H1 (cell line): ENCODE measurements around the gene RMND5A. TPM values are rescaled to one million over a fixed set of nuclear protein-coding genes. Genes with fewer than 3 reads are reported as not detected.

ENCODE experiments used
- CTCF ChIA-PET: fragments of 300-600 bp; sonication (Branson Sonifier 250); formaldehyde crosslinking; loops from one replicate; lab custom pipeline; 2021; ENCODE audit not compliant: partially characterized antibody; lab: Charles Lee
- POLR2A ChIA-PET: fragments of 300-600 bp; sonication (Branson Sonifier 250); formaldehyde crosslinking; loops from one replicate; lab custom pipeline; 2021; ENCODE audit warnings: inconsistent platforms; ENCODE audit not compliant: partially characterized antibody; lab: Charles Lee
- DNase-seq, 2 experiments: peaks; one replicate each; pipeline versions ENCODE4 v3.0.0 to v3.0.0-alpha.2; 2010 to 2022; ENCODE audit warnings: low spot score in 2 of 2, low read depth in 1 of 2, mixed read lengths in 1 of 2
- FAIRE-seq: peaks from 2 replicates; lab custom pipeline; 2011; peaks lifted over from hg19 to GRCh38; lab: Jason Lieb, UNC
- H2AFZ ChIP-seq: 2 replicates; pipeline ENCODE4 v1.8.1; 2012; ENCODE audit warnings: low read length, inconsistent platforms
- H2AK5ac ChIP-seq: 2 replicates; pipeline ENCODE4 v1.6.1; 2013; ENCODE audit warnings: low read depth, low read length
- H2BK120ac ChIP-seq: replicated peaks from 2 replicates; pipeline ENCODE3; 2013; ENCODE audit warnings: low read depth, low read length, inconsistent platforms
- H2BK12ac ChIP-seq: 2 replicates; pipeline ENCODE4 v1.6.1; 2013; ENCODE audit warnings: low read depth, low read length
- H2BK15ac ChIP-seq: 2 replicates; pipeline ENCODE4 v1.6.1; 2013; ENCODE audit warnings: low read length
- H2BK20ac ChIP-seq: 2 replicates; pipeline ENCODE4 v1.6.1; 2013; ENCODE audit warnings: low read length
- H2BK5ac ChIP-seq: 2 replicates; pipeline ENCODE4 v1.6.1; 2013; ENCODE audit warnings: low read depth, low read length
- H3K14ac ChIP-seq: 2 replicates; pipeline ENCODE4 v1.6.1; 2013; ENCODE audit warnings: inconsistent platforms; ENCODE audit not compliant: insufficient read length
- H3K18ac ChIP-seq: 2 replicates; pipeline ENCODE4 v1.6.1; 2013; ENCODE audit warnings: low read length; ENCODE audit errors: extremely low read depth
- H3K23ac ChIP-seq: 2 replicates; pipeline ENCODE4 v1.6.1; 2013; ENCODE audit warnings: inconsistent platforms; ENCODE audit not compliant: insufficient read length
- H3K23me2 ChIP-seq: 2 replicates; pipeline ENCODE4 v1.6.1; 2013; ENCODE audit warnings: low read depth, low read length
- H3K27ac ChIP-seq: 2 replicates; pipeline ENCODE4 v1.6.1; 2011; ENCODE audit warnings: low read depth, low read length, inconsistent platforms
- H3K27me3 ChIP-seq, 4 experiments: replicated peaks in 1 of 4; 1 replicate in 1 of 4; 2 replicates in 3 of 4; pipeline versions ENCODE4 v1.6.1 to v1.8.1; 2011 to 2013; ENCODE audit warnings: low read length in 3 of 4, mild to moderate bottlenecking in 3 of 4, inconsistent platforms in 2 of 4, mixed read lengths in 2 of 4, moderate library complexity in 1 of 4; ENCODE audit not compliant: control insufficient read depth in 3 of 4, insufficient read depth in 3 of 4; ENCODE audit errors: extremely low read depth in 1 of 4
- H3K36me3 ChIP-seq, 4 experiments: 2 replicates each; pipeline versions ENCODE4 v1.6.1 to v1.8.1; 2011 to 2013; ENCODE audit warnings: mild to moderate bottlenecking in 4 of 4, low read length in 3 of 4, moderate library complexity in 2 of 4, control low read depth in 1 of 4, inconsistent platforms in 1 of 4; ENCODE audit not compliant: insufficient read depth in 4 of 4, control insufficient read depth in 2 of 4
- H3K4ac ChIP-seq: replicated peaks from 2 replicates; pipeline ENCODE3; 2013; ENCODE audit warnings: low read length, low read depth, mixed read lengths, inconsistent platforms; ENCODE audit not compliant: insufficient read length
- H3K4me1 ChIP-seq, 4 experiments: replicated peaks in 1 of 4; 1 replicate in 1 of 4; 2 replicates in 3 of 4; pipeline versions ENCODE4 v1.6.1 to v1.8.1; 2011 to 2013; ENCODE audit warnings: low read length in 3 of 4, inconsistent platforms in 2 of 4, mixed read lengths in 1 of 4; ENCODE audit not compliant: insufficient read depth in 4 of 4, control insufficient read depth in 3 of 4
- H3K4me2 ChIP-seq, 2 experiments: 2 replicates each; pipeline versions ENCODE4 v1.6.1 to v1.8.1; 2011 to 2013; ENCODE audit warnings: low read depth in 2 of 2, low read length in 2 of 2, control low read depth in 1 of 2, inconsistent platforms in 1 of 2, mild to moderate bottlenecking in 1 of 2; ENCODE audit not compliant: insufficient read depth in 1 of 2
- H3K4me3 ChIP-seq, 4 experiments: fragments of 200-600, 300-600 bp in 1 of 4; sonication (generic), shearing (Covaris generic), sonication (Bioruptor Twin) in 1 of 4; 2 replicates each; pipeline versions ENCODE4 v1.5.1 to v1.8.1; 2011 to 2016; ENCODE audit warnings: low read length in 4 of 4, low read depth in 3 of 4, control low read depth in 2 of 4, inconsistent platforms in 2 of 4, mild to moderate bottlenecking in 2 of 4, mixed read lengths in 1 of 4, moderate library complexity in 1 of 4; ENCODE audit not compliant: insufficient read depth in 2 of 4; ENCODE audit errors: extremely low read depth in 1 of 4
- H3K56ac ChIP-seq: replicated peaks from 2 replicates; pipeline ENCODE3; 2013; ENCODE audit warnings: low read depth, mild to moderate bottlenecking, mixed read lengths, low read length, inconsistent platforms; ENCODE audit not compliant: insufficient read length
- H3K79me1 ChIP-seq: 2 replicates; pipeline ENCODE4 v1.6.1; 2013; ENCODE audit warnings: low read depth, low read length, control low read depth
- H3K79me2 ChIP-seq, 2 experiments: 2 replicates each; pipeline versions ENCODE4 v1.6.1 to v1.8.1; 2012 to 2013; ENCODE audit warnings: low read length in 2 of 2, mild to moderate bottlenecking in 2 of 2, inconsistent platforms in 1 of 2; ENCODE audit not compliant: insufficient read depth in 2 of 2, control insufficient read depth in 1 of 2
- H3K9ac ChIP-seq, 4 experiments: replicated peaks in 1 of 4; 1 replicate in 1 of 4; 2 replicates in 3 of 4; pipeline versions ENCODE4 v1.6.1 to v1.8.1; 2011 to 2013; ENCODE audit warnings: low read depth in 3 of 4, low read length in 3 of 4, control low read depth in 2 of 4, mild to moderate bottlenecking in 2 of 4, moderate library complexity in 2 of 4, inconsistent platforms in 1 of 4; ENCODE audit errors: extremely low read depth in 1 of 4
- H3K9me3 ChIP-seq, 2 experiments: 2 replicates each; pipeline versions ENCODE4 v1.6.1 to v1.8.1; 2012 to 2013; ENCODE audit warnings: mild to moderate bottlenecking in 2 of 2, moderate library complexity in 2 of 2, control low read depth in 1 of 2, inconsistent platforms in 1 of 2, low read depth in 1 of 2, low read length in 1 of 2, mixed read lengths in 1 of 2; ENCODE audit not compliant: insufficient read depth in 2 of 2
- H4K20me1 ChIP-seq, 2 experiments: replicated peaks in 1 of 2; 2 replicates each; pipeline versions ENCODE3 to v1.8.1; 2011 to 2013; ENCODE audit warnings: inconsistent platforms in 2 of 2, low read length in 2 of 2, mild to moderate bottlenecking in 1 of 2; ENCODE audit not compliant: insufficient read depth in 2 of 2, control insufficient read depth in 1 of 2
- H4K5ac ChIP-seq: 2 replicates; pipeline ENCODE4 v1.6.1; 2013; ENCODE audit warnings: low read length, low read depth, mixed read lengths, inconsistent platforms; ENCODE audit not compliant: insufficient read length
- H4K8ac ChIP-seq: 2 replicates; pipeline ENCODE4 v1.8.0; 2013; ENCODE audit warnings: mild to moderate bottlenecking, moderate library complexity, low read length, inconsistent platforms; ENCODE audit not compliant: insufficient read depth; ENCODE audit errors: extremely low read depth
- H4K91ac ChIP-seq: replicated peaks from 2 replicates; pipeline ENCODE3; 2013; ENCODE audit warnings: low read length, mixed read lengths, inconsistent platforms; ENCODE audit not compliant: insufficient read length
- BRCA1 ChIP-seq: IDR thresholded peaks from 2 replicates; pipeline ENCODE4 v1.6.1; 2012; ENCODE audit warnings: low read depth, low read length, improper control_type of control experiment
- EGR1 ChIP-seq: IDR thresholded peaks from 2 replicates; pipeline ENCODE4 v1.6.1; 2011; ENCODE audit warnings: low read depth, low read length, borderline replicate concordance
- MAFK ChIP-seq: IDR thresholded peaks from 2 replicates; pipeline ENCODE4 v1.6.1; 2012; ENCODE audit warnings: low read depth, mild to moderate bottlenecking, improper control_type of control experiment, low read length
- POLR2AphosphoS5 ChIP-seq: IDR thresholded peaks from 2 replicates; pipeline ENCODE4 v1.6.1; 2011; ENCODE audit warnings: low read depth, low read length
- SIRT6 ChIP-seq: IDR thresholded peaks from one replicate; pipeline ENCODE4 v1.7.1; 2012; ENCODE audit warnings: low read length, inconsistent platforms
- SP4 ChIP-seq: IDR thresholded peaks from 2 replicates; pipeline ENCODE4 v1.6.1; 2012; ENCODE audit warnings: low read length, inconsistent platforms
- polyA plus RNA-seq, 7 experiments: library from polyadenylated mRNA; depleted of rRNA in 3 of 7; stranded (reverse) in 5 of 7; unstranded in 2 of 7; fragments of >200 nt in 5 of 7; fragments of 200-250 nt in 2 of 7; gene quantifications; 1 replicate in 5 of 7; 2 replicates in 1 of 7; 4 replicates in 1 of 7; pipeline versions ENCODE4 v1.2.1 to v1.2.3, GENCODE V29; 2011 to 2013; ENCODE audit warnings: missing spikeins in 2 of 7, mixed read lengths in 2 of 7
- total RNA-seq: library from RNA; stranded (reverse); fragmentation: NEBNext Ultra II Directional; extraction: Animal tissue kit (Norgen Biotek cat#: 25700); gene quantifications from 2 replicates; pipeline ENCODE4 v1.2.1, GENCODE V29; 2021
- TF ChIP-seq, protein P1 (sequence below), 3 experiments: IDR thresholded peaks; 1 replicate in 2 of 3; 2 replicates in 1 of 3; pipeline versions ENCODE4 v1.5.1 to v1.6.1; 2011; ENCODE audit warnings: low read length in 3 of 3, mild to moderate bottlenecking in 3 of 3, inconsistent platforms in 2 of 3, low read depth in 1 of 3, moderate library complexity in 1 of 3; ENCODE audit not compliant: insufficient read depth in 1 of 3; ENCODE audit errors: control extremely low read depth in 1 of 3

RMND5A gene
- total and polyA plus RNA-seq, 2 of the 8 experiments (the other 6 are each of a cell fraction or from before 2014, with no cell fraction given) = 21.0 to 66.2 TPM

DNA sequence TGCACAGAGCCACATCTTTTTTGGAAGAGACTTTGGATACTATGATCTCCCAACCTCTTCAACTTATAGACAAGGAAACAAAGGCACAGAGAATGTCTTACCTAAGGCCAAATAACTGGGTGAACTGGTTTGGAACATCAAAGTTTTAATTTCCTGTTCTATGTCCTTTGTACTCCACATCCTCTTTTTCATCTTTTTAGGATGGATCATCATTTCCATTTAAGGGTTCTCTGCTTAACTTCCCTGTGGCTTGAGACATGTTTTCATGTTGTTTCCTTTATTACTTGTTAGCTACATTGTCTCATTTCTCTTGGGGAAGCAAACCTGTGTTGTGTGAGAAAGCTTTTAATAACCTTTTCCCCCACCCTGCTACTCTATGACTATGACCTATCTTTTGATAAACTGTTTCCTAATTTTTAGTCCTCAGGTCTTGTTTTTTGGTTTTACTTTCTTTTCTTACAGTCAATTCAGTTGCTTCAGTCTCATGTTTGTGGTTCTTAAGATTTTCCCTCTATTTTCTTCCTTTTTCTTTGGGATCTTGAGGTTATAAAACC, 22.5 kb upstream of the RMND5A start:
- no peak overlapping the region for H2AFZ ChIP-seq
- H3K79me1 ChIP-seq = no peaks in the 10 kb centered on the region

More for the DNA sequence above, 22.5 kb upstream of the RMND5A start:
- Histone ChIP-seq H3K4me2 (no peak overlapping the region), H2AK5ac (no peak overlapping the region), H3K79me2 (no peaks in the 10 kb centered on the region), H3K27me3 (no peaks in the 10 kb centered on the region), H3K9me3 (no peaks in the 10 kb centered on the region), H3K14ac (no peak overlapping the region), H3K18ac (no peak overlapping the region), H3K4ac (no peak overlapping the region), H4K91ac (no peak overlapping the region), H3K23ac (no peak overlapping the region), H2BK20ac (no peak overlapping the region), H3K4me3 (no peak overlapping the region), H2BK15ac (no peak overlapping the region), H3K36me3 (no peaks in the 10 kb centered on the region), H4K20me1 (no peaks in the 10 kb centered on the region), H3K56ac (no peak overlapping the region), H3K9ac (no peak overlapping the region), H3K23me2 (no peaks in the 10 kb centered on the region), H4K5ac (no peak overlapping the region), H2BK12ac (no peak overlapping the region), H3K4me1 (no peaks in the 10 kb centered on the region), H3K27ac (no peak overlapping the region), H4K8ac (no peak overlapping the region), H2BK5ac (no peak overlapping the region), H2BK120ac (no peak overlapping the region)
- POLR2A ChIA-PET = interaction anchor here (0.8 kb wide), 1 partner anchor 75 kb away, joined by 4 read pairs; no protein-coding TSS in a partner anchor
- CTCF ChIA-PET = no interaction called here
- TF ChIP-seq MAFK (no peak), EGR1 (no peak), POLR2AphosphoS5 (no peak), BRCA1 (no peak), SP4 (no peak), SIRT6 (no peak)
- TF ChIP-seq, protein P1, sequence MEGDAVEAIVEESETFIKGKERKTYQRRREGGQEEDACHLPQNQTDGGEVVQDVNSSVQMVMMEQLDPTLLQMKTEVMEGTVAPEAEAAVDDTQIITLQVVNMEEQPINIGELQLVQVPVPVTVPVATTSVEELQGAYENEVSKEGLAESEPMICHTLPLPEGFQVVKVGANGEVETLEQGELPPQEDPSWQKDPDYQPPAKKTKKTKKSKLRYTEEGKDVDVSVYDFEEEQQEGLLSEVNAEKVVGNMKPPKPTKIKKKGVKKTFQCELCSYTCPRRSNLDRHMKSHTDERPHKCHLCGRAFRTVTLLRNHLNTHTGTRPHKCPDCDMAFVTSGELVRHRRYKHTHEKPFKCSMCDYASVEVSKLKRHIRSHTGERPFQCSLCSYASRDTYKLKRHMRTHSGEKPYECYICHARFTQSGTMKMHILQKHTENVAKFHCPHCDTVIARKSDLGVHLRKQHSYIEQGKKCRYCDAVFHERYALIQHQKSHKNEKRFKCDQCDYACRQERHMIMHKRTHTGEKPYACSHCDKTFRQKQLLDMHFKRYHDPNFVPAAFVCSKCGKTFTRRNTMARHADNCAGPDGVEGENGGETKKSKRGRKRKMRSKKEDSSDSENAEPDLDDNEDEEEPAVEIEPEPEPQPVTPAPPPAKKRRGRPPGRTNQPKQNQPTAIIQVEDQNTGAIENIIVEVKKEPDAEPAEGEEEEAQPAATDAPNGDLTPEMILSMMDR (IDR thresholded peaks at IDR 0.05; ENCODE audit: control extremely low read depth in 1 of 3, insufficient read depth in 1 of 3, low read depth in 1 of 3, low read length in 3 of 3) = no peak
- no peak for DNase-seq
- FAIRE-seq = no peak
